Right ventricle myocardium superior (tissue), 1 donor: ENCODE measurements around the gene C3orf20. TPM values are rescaled to one million over a fixed set of nuclear protein-coding genes. Genes with fewer than 3 reads are reported as not detected.
"Not testable (repeated sequence)": the region's sequence is repeated elsewhere in the genome, so short reads cannot be mapped to it uniquely, and the experiment has no call there.

ENCODE experiments used
- ATAC-seq: fragments of 200-7000 bp; cut with Tn5 transposase; one replicate; pipeline ENCODE4 v1.9.1; 2020; ENCODE audit warnings: mild to moderate bottlenecking; ENCODE audit not compliant: poor library complexity
- DNase-seq: peaks from one replicate; pipeline ENCODE4 v3.0.0-alpha.2; 2020
- intact Hi-C: fragments of 100-400 bp; cut with DNase I; formaldehyde crosslinking; loops from one replicate; pipeline ENCODE4 v1.11.2; 2022
- total RNA-seq: library from RNA; stranded (reverse); fragmentation: NEBNext Ultra II Directional; extraction: Animal tissue kit (Norgen Biotek cat#: 25700); gene quantifications from one replicate; pipeline ENCODE4 v1.2.1, GENCODE V29; 2021
- donor health status: DM: no; HTN: yes; CAD: no; lungs with severe emphysema.

Gene C3orf20
- total RNA-seq, 1 donor from 2014 or later = not detected

DNA sequence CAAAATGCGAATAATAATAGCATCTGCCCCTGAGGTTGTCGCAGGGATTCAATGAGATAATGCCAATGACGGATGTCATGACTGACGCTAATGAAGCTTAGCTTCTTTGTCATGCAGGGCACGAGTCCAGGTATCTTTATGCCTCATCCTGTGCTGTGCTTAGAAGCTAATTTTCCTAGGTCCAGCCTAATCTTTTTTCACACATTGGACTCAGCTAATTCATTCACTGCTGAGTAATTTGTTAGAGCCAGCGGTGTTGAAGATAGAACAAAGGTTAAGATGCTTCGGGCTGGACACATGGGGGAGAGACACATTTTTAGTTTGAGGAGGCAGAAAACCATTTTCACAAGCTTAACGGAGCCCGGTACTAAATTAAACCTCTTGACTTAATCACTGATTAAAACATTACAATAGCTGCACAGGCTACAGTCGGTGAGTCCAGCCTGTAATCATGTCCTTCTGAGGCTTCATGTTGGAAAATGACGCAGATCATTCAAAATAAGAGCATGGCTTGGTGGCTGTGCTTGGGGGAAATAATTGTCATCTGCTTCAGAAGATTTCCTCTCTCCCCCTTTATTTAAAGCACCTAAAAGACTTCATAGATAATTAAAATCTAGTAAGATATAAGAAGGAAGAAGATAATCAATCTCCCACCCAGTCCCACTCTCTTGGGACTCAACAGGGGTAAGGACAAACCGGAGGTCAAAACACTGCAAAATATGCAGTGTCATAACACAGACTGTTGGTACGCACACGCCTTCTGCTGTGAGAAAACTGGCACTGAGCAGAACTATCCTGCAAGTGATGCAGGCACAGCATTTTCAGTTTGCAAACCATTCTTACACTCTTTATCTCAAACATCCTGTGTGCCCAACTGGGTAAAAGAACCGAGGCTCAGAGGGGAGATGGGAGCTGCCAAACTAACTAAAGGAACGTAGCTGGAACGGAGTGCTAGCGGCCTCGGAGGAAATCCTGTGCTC, 26.7 kb upstream of the C3orf20 start:
- intact Hi-C loops = no loop called here
- ATAC-seq = peak; percentile 32
- DNase-seq = peak; percentile 52

DNA sequence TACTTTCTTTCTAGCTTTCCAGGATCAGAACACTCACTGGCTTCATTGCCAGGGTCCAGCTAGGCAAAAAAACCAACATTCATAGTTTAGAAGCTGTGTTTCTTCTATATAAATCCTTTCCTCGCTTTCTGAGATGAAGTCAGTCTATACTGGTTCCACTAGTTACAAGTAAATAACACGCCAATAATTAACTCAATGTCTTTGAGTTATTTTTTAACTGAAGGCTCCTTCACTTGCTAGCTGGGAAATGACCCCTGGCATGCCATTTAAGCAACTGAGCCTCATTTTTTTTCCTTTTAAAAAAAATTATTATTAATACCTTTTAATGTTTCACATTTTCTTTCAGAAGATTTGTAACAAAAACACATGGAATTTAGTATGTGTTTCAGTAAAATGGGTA, 25.5 kb upstream of the C3orf20 start:
- ATAC-seq = no peak
- no peak for DNase-seq
- intact Hi-C loops = no loop called here

DNA sequence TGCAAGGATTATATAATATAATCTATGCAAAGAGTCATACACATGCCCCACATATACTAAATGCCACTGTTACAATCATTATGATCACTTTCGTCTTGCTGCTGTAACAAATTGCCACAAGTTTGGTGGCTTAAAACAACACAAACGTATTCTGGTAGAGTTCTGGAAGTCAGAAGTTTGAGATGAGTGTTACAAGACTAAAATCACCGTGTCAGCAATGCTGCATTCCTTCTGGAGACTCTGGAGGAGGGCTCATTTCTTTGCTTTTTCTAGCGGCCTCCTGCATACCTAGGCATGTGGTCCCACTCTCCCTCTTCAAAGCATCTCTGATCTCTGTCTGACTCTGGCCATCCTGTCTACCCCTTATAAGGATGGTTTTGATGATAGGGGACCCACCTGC, 24.7 kb upstream of the C3orf20 start:
- intact Hi-C loops = no loop called here
- no peak for DNase-seq
- ATAC-seq = no peak

DNA sequence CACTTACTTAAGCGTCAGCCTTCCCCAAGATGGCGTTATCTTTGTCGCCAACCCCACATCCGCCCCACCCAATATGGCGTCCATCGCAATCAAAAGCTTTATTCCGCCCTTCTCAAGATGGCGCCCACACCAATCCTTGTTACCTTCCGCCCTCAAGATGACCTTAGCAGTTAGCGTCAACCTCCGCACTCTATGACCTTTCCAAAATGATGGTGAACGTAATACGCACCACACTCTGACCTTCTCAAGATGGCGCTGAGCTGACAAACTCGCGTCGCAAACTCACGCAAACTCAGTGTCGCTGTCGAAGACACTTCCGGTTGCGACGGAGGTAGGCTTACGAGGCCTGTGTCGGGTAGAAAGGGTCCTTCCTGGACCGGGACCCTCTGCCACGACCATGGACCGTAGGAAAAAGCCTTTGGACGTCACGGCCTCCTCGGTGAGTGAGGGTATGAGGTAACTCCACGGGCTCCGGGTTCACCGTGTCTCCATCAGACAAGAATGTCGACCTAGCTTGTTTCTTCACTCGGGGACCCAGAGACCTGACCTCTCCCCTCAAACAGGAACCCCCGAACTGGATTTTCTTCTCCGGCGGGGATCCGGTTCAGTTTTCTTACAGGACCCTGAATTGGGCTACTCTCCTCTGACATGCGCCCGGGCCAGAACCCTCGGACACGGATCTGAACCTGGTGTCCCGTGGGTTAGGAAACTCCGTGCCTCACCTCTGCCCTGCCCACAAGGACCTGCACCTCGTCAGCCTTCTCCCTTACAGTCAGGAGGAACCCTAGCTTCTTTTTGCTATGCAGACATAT, 23.3 kb upstream of the C3orf20 start, which contains the start of gene CCDC174:
Gene CCDC174, plus strand, starts transcription at position 323 of the 812 bp plus-strand sequence. Its CDS starts 75 bp downstream, at position 398.
- ATAC-seq = peak; percentile 98
- intact Hi-C loops = no loop called here
- peak; percentile 92 for DNase-seq

DNA sequence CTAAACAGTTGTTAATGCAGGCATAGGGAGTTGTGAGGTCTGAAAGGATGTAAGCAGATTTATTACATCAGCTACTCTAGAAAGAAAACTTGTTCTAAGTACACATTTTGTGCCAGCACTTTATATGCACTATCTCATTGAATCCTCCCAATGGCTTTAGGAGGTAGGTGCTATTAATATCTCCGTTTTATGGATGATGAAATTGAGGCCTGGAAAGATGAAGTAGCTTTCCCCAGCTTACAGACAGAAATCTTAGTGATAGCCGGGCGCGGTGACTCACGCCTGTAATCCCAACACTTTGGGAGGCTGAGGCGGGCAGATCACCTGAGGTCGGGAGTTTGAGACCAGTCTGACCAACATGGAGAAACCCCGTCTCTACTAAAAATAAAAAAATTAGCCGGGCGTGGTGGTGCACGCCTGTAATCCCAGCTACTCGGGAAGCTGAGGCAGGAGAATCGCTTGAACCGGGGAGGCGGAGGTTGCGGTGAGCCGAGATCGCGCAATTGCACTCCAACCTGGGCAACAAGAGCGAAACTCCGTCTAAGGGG, 22.5 kb upstream of the C3orf20 start:
- ATAC-seq, intact Hi-C loops, DNase-seq: not testable (repeated sequence)

DNA sequence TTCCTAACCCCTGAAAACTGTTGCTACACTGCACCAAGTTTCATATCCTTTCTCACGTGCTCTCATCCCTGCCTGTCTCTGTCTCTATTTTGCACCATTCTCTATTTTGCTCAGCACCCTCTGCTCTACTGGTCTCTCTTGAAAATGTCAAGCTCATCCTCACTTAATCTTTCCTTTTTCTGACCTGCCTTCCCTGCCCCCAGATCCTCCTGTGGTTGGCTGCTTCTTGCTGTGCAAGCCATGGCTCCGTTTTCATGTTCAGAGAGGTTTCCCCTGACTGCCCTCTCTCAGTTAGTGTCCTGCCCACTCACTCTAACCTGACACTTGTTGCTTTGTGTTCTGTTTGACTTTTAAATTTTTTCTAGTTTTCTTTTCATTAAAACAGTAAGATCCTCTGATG, 17.4 kb upstream of the C3orf20 start:
- DNase-seq = no peak
- no peak for ATAC-seq
- intact Hi-C loops = no loop called here

DNA sequence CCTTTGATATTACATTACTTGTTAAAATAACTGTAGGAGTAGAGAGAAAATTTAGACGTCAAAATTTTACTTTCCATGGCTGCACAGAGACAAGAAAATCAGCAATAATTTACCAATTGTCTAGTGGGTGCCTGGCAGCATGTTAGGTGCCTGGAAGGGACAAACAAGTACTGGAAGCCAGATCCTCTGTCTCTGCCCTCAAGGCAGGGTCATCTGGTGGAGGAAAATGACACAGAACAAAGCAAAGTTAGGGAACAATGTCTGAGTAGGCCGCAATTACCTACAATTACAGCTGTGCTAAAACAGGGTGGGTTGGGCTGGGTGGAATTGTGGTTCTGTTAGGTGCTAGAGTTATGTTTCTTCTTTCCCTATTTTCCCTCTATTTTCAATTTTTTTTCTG, 16.0 kb upstream of the C3orf20 start:
- intact Hi-C loops = no loop called here
- ATAC-seq (no peak), DNase-seq (no peak)

DNA sequence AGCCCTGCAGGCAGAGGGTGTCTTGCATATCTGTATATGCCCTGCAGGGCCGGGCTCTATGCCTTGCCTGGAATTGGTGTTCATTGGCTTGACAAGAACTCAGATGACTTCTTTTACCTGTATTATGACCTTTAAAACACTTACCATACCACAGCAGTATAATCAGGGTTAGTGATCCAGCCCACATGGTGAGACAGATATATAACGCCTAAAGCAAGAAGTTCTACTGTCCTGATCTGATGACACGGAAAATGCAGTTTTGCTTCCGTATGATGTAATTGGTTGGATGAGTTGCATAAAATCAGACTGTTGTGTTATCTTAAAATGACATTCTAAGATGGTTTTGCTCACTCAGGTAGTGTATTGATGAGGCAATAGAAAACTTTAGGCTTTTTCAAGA, 14.0 kb upstream of the C3orf20 start:
- intact Hi-C loops = no loop called here
- no peak for ATAC-seq

DNA sequence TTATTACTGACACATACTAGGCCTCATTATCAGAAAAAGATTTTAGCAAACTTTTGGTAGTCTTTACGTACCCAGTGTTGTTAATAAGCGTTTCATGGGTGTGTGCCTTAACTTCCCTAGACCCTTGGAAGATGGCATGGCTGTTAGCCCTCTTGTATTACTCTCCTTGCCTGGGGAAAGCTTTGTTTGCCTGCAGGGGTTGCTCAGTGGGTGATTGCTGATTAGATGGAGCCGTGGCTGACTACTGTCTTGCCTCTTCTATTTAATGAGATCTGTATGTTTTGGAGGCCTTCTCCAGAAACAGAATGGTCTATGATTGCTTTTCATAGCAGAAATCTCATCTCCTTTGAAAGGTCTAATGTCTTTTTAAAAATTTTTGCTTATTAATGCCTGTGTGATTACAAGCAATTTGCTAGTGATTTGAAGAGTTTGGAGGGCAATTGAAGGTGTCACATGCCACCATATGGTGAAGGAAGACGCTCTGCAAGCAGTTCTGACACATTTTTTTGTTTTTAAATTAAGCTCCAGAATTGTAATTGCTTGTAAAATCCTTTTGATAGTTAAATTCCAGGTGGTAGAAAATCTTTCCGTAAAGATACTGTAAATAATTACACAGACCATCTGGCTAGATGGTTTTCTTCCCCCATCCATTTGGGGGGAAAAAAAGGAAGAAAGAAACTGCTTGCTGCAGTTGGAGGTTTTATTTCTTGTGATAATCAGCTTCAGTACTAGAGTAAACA, 11.4 kb upstream of the C3orf20 start:
- no peak for DNase-seq
- intact Hi-C loops = no loop called here
- ATAC-seq = no peak

More for the DNA sequence above, 14.0 kb upstream of the C3orf20 start:
- no peak for DNase-seq

DNA sequence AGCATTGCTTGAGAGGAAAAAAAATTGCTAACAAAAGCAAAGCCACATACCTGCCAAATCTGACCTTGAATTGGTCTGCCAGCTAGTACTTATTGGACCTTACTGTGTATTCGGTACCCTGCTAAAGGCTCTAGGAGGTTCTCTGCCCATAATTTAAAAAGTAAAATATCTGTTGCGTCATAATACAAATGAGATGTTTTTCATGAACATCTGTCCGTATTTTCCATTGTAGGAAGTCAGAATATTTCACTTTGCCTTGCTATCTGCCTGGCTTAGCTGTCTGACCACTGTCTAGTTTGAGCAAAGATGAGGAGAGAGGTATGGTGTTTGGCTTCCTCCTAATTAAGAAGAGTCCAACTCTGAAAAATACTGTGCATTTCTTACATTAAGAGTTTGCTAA, 10.8 kb upstream of the C3orf20 start:
- ATAC-seq = no peak
- intact Hi-C loops = no loop called here
- DNase-seq = no peak

DNA sequence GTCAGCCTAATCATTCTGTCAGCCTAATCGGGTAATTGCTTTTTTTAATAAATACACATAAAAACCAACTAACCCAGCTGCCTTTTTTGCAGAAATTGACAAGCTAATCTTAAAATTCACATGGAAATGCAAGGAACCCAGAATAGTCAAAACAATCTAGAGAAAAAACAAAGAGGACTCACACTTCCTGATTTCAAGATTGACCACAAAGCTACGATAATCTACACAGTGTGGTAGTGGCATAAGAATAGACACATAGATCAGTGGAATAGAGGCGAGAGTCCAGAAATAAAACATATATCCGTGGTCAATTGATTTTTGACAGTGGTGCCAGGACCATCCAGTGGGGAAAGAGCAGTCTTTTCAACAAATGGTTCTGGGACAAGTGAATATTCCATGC, 2.4 kb upstream of the C3orf20 start:
- DNase-seq (no peak), ATAC-seq (no peak)
- intact Hi-C loops = loop anchor here (2.0 kb wide), 2 partner anchors 108 to 248 kb away; no protein-coding TSS in a partner anchor

DNA sequence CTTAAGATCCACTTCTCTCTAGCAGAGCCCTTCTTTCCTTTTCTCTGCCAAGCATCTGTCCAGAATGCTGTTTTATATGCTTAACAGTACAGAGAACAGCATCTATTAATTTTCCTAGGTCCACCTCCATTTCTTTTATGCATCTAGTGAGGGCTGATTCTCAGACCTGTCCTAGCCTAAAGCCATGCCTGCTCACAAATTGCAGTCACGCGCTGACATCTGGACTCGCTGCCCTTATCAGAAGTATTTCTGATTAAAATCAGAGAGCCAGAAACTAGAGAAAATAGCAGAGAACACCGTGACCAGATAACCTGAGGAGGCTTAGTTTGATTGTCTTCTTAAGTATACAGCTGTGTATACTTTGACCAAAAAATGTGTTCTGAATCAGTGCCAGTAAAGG, 1.9 kb downstream of the C3orf20 start:
- ATAC-seq = no peak
- intact Hi-C loops = no loop called here
- no peak for DNase-seq

DNA sequence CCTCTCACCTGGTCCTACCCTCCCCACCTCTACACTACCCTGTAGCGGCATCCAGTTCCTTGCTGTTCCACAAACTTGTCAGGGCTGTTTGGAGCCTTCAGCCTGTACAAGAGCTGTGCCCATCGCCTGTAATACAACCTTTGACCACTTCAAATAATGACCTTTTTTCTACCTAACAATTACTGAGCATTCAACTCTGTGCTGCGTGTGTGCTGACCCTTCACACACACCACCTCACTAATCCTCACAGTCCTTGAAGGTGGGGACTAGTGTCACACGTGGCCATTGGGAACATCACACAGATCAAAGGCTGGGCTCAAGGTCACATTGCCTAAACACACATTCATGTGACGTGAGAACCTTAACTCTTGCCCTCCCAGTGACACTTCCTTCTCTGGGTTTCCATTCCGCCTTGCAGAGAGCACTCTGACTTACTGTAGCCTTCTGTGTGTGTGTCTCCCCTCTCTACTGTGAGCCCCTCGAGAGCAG, 3.1 kb downstream of the C3orf20 start:
- ATAC-seq (no peak), DNase-seq (no peak)
- intact Hi-C loops = no loop called here

DNA sequence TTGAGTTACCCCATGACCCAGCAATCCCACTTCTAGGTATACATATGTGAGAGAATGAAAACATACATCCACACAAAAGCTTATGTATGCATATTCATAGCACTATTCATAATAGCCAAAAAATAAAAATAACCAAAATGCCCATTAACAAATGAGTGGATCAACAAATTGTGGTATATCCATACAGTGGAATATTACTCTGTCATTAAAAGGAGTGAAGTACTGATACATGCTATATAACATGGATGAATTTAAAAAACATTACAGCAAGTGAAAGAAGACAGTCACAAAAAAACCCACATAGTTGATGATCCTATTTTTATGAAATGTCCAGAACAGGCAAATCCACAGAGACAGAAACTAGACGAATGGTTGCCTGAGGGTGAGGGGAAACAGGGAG, 5.2 kb downstream of the C3orf20 start:
- DNase-seq (no peak), ATAC-seq (no peak)
- intact Hi-C loops = no loop called here

DNA sequence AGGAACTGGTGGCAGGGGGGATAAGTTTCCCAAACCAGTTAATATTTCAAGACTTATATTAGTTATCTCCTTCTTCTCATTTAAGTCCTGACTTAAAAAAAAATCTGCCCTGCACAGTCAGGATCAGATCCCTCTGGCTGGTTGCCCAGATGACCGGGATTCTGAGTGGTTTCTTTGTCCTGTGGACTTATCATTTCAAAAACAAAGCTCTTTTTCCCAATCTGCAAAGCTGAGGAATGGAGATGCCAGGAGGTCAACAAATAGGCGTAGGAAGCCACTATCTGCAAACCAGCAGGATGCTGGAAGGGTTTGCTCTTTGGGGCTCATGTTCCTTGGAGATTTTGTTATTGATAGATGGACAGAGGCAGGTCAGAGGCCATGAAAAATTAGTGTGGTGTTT, 5.8 kb downstream of the C3orf20 start:
- intact Hi-C loops = no loop called here
- ATAC-seq (no peak), DNase-seq (no peak)

DNA sequence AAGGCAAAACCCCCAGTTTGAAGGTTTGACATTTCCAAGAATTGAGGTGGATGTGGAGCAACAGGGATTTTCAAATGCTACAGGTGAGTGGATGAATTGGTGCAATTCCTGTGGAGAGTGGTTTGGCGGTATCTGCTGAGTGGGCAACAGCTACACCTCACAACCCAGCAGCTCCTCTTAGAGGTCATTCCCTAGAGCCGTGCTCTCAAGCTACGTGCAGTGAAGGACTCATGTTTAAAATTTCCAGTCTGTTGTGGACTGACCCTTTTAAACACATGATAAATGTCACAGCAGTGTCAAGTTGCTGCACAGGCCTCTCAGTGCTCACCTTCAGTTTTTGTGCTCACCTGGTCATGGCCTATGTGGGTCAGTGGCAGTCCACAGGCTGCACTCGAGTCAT, 9.5 kb downstream of the C3orf20 start:
- intact Hi-C loops = no loop called here
- no peak for ATAC-seq
- no peak for DNase-seq

DNA sequence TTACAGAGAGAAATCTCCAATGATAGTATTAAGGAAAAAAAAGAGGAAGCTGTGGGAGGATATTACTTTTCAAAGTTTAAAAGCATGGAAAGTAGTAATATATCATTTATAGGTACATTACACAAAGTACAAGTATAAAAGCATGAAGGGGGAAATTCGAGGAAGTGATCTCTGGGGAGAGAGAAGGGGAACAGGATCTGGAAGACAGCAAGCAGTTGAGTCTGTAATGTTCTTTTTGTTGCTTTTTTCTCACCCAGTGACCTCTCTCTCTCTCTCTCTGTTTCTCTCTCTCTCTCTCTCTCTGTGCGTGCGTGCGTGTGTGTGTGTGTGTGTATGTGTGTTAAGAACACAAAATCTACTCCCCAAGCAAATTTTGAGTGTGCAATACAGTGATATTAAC, 10.2 kb downstream of the C3orf20 start:
- ATAC-seq (no peak), DNase-seq (no peak)
- intact Hi-C loops = no loop called here

DNA sequence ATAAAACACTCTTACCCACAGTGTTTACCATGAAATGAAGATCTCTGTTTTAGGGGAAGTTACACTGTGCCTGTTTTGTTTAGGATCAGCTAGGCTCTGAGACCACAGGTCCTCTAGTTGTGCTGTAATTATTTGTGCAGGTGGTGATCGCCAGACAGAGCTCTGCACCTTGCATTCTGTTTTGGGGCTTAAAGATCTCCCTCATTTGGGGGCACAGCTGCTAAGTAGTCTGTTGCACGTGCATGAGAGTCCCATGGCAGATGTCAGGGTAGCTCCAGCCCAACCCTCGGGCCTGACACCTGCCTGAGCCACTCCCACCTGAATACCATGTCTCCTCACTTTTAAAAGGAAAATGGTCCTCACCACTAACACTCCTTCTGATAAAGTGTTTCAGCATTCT, 12.4 kb downstream of the C3orf20 start:
- ATAC-seq (no peak), DNase-seq (no peak)
- intact Hi-C loops = no loop called here

DNA sequence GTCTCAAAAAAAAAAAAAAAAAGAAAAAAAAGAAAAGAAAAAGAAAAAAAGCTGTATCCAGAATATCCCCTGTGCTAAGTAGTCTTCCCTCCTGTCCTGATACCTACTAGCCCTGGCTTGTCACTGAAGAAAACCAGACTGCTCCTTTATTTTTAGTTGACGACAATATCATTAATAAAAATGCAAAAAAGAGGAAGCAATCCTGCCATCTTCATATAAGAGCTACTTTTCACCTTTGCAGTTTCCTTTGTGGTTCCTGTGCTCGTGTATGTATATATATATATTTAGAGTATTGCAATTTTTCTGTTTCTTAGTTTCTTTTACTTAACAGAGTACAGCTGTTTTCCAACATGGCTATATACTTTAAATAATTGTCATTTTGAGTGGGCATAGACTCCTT, 13.6 kb downstream of the C3orf20 start:
- DNase-seq (no peak), ATAC-seq (no peak)
- intact Hi-C loops = no loop called here
